H9 (cell line): ENCODE data around the gene FUS. TPM values are rescaled to one million over a fixed set of nuclear protein-coding genes. Genes with fewer than 3 reads are reported as not detected.
A peak's percentile ranks its signal among the peaks of the same experiment; 100 is the strongest.

Experiments
- DNase-seq: peaks from one replicate; pipeline ENCODE4 v3.0.0-alpha.2; 2017
- H2AFZ ChIP-seq: one replicate; pipeline ENCODE4 v1.6.1; 2013; ENCODE audit warnings: mild to moderate bottlenecking, low read length, control low read depth, moderate library complexity
- H2AK5ac ChIP-seq: 2 replicates; pipeline ENCODE4 v1.6.1; 2013; ENCODE audit warnings: low read length, control low read depth, mixed read lengths; ENCODE audit not compliant: insufficient read length
- H2BK120ac ChIP-seq: one replicate; pipeline ENCODE4 v1.6.1; 2013; ENCODE audit warnings: low read depth, mild to moderate bottlenecking, low read length, control low read depth, inconsistent platforms; ENCODE audit not compliant: poor library complexity, severe bottlenecking
- H2BK12ac ChIP-seq: 2 replicates; pipeline ENCODE4 v1.6.1; 2013; ENCODE audit warnings: low read length, control low read depth, mixed read lengths, low read depth; ENCODE audit not compliant: insufficient read length
- H2BK15ac ChIP-seq: 2 replicates; pipeline ENCODE4 v1.6.1; 2013; ENCODE audit warnings: low read depth, low read length, control low read depth
- H2BK20ac ChIP-seq: one replicate; pipeline ENCODE4 v1.6.1; 2013; ENCODE audit warnings: low read depth, mild to moderate bottlenecking, low read length, control low read depth, inconsistent platforms; ENCODE audit not compliant: poor library complexity, severe bottlenecking
- H2BK5ac ChIP-seq: 2 replicates; pipeline ENCODE4 v1.6.1; 2013; ENCODE audit warnings: low read length, control low read depth, mixed read lengths; ENCODE audit not compliant: insufficient read length
- H3K14ac ChIP-seq: 2 replicates; pipeline ENCODE4 v1.6.1; 2013; ENCODE audit warnings: low read length, control low read depth; ENCODE audit not compliant: insufficient read depth
- H3K18ac ChIP-seq: 2 replicates; pipeline ENCODE4 v1.6.1; 2013; ENCODE audit warnings: low read depth, mild to moderate bottlenecking, mixed read lengths, low read length, control low read depth; ENCODE audit not compliant: insufficient read length
- H3K23ac ChIP-seq: 2 replicates; pipeline ENCODE4 v1.6.1; 2013; ENCODE audit warnings: low read length, control low read depth, mixed read lengths, low read depth; ENCODE audit not compliant: insufficient read length
- H3K23me2 ChIP-seq: 2 replicates; pipeline ENCODE4 v1.6.1; 2013; ENCODE audit warnings: low read depth, mild to moderate bottlenecking, mixed read lengths, low read length, control low read depth; ENCODE audit not compliant: insufficient read length, poor library complexity, severe bottlenecking
- H3K27ac ChIP-seq: 2 replicates; pipeline ENCODE4 v1.5.1; 2013; ENCODE audit warnings: low read length, control low read depth, mixed read lengths, low read depth; ENCODE audit not compliant: insufficient read length
- H3K27me3 ChIP-seq: 2 replicates; pipeline ENCODE4 v1.6.1; 2013; ENCODE audit warnings: low read length, control low read depth, inconsistent platforms; ENCODE audit not compliant: insufficient read depth
- H3K4ac ChIP-seq: 2 replicates; pipeline ENCODE4 v1.6.1; 2013; ENCODE audit warnings: low read depth, mild to moderate bottlenecking, control low read depth, inconsistent platforms, low read length, moderate library complexity
- H3K4me1 ChIP-seq: 2 replicates; pipeline ENCODE4 v1.6.1; 2013; ENCODE audit warnings: low read length, control low read depth, inconsistent platforms; ENCODE audit not compliant: insufficient read depth
- H3K4me2 ChIP-seq: 2 replicates; pipeline ENCODE4 v1.6.1; 2013; ENCODE audit warnings: low read length, control low read depth, mixed read lengths; ENCODE audit not compliant: insufficient read length, insufficient read depth
- H3K56ac ChIP-seq: 2 replicates; pipeline ENCODE4 v1.6.1; 2013; ENCODE audit warnings: low read depth, mild to moderate bottlenecking, mixed read lengths, low read length, control low read depth; ENCODE audit not compliant: insufficient read length
- H3K79me1 ChIP-seq: 2 replicates; pipeline ENCODE4 v1.6.1; 2013; ENCODE audit warnings: low read depth, mild to moderate bottlenecking, moderate library complexity, low read length, control low read depth, inconsistent platforms; ENCODE audit not compliant: insufficient read depth, poor library complexity, severe bottlenecking
- H3K79me2 ChIP-seq: 2 replicates; pipeline ENCODE4 v1.6.1; 2013; ENCODE audit warnings: low read length, control low read depth, inconsistent platforms; ENCODE audit not compliant: insufficient read depth
- H3K9ac ChIP-seq: 2 replicates; pipeline ENCODE4 v1.6.1; 2013; ENCODE audit warnings: low read length, control low read depth, mixed read lengths; ENCODE audit not compliant: insufficient read length; ENCODE audit errors: extremely low read depth
- H3K9me3 ChIP-seq: one replicate; pipeline ENCODE4 v1.6.1; 2013; ENCODE audit warnings: low read depth, low read length, inconsistent platforms; ENCODE audit not compliant: control insufficient read depth
- H3T11ph ChIP-seq: one replicate; pipeline ENCODE4 v1.6.1; 2013; ENCODE audit warnings: mild to moderate bottlenecking, low read length, control low read depth, inconsistent platforms
- H4K20me1 ChIP-seq: one replicate; pipeline ENCODE4 v1.6.1; 2013; ENCODE audit not compliant: control insufficient read depth, insufficient read length, insufficient read depth
- H4K5ac ChIP-seq: 2 replicates; pipeline ENCODE4 v1.6.1; 2013; ENCODE audit warnings: low read depth, mild to moderate bottlenecking, mixed read lengths, low read length, control low read depth; ENCODE audit not compliant: insufficient read length
- H4K8ac ChIP-seq: replicated peaks from 2 replicates; pipeline ENCODE4 v1.6.1; 2013; ENCODE audit warnings: low read length, control low read depth, mixed read lengths, low read depth; ENCODE audit not compliant: insufficient read length
- H4K91ac ChIP-seq: 2 replicates; pipeline ENCODE4 v1.6.1; 2013; ENCODE audit warnings: low read depth, mild to moderate bottlenecking, moderate library complexity, mixed read lengths, low read length, control low read depth; ENCODE audit not compliant: insufficient read length
- H3K27ac Mint-ChIP-seq, 3 experiments: 2 replicates in 2 of 3; 3 replicates in 1 of 3; pipeline ENCODE4 v1.8.0; 2020 to 2021; ENCODE audit warnings: mixed read lengths in 3 of 3, mild to moderate bottlenecking in 1 of 3, moderate library complexity in 1 of 3
- H3K27me3 Mint-ChIP-seq: 2 replicates; pipeline ENCODE4 v1.8.0; 2021; ENCODE audit warnings: low read depth, mild to moderate bottlenecking, moderate library complexity, mixed read lengths
- H3K36me3 Mint-ChIP-seq, 3 experiments: 2 replicates in 2 of 3; 3 replicates in 1 of 3; pipeline ENCODE4 v1.8.0; 2020 to 2021; ENCODE audit warnings: low read depth in 3 of 3, mixed read lengths in 3 of 3; ENCODE audit not compliant: insufficient read depth in 1 of 3
- H3K4me1 Mint-ChIP-seq, 2 experiments: 2 replicates each; pipeline ENCODE4 v1.8.0; 2020; ENCODE audit warnings: mixed read lengths in 2 of 2
- H3K4me3 Mint-ChIP-seq, 2 experiments: 2 replicates in 1 of 2; 3 replicates in 1 of 2; pipeline ENCODE4 v1.8.0; 2020 to 2021; ENCODE audit warnings: mild to moderate bottlenecking in 2 of 2, mixed read lengths in 2 of 2, moderate library complexity in 1 of 2
- H3K9me3 Mint-ChIP-seq, 2 experiments: 2 replicates in 1 of 2; 3 replicates in 1 of 2; pipeline ENCODE4 v1.8.0; 2020; ENCODE audit warnings: mild to moderate bottlenecking in 2 of 2, mixed read lengths in 2 of 2, moderate library complexity in 1 of 2
- WGBS: extraction: QIAGEN DNeasy Blood & Tissue Kit; methylation state at CpG from one replicate; pipeline ENCODE4 v1.1.7; 2013; ENCODE audit warnings: missing lambda C conversion rate, low lambda C conversion rate, mixed read lengths; ENCODE audit not compliant: insufficient read length; ENCODE audit errors: extremely low coverage; 5-methylcytosine and 5-hydroxymethylcytosine counted together
- total RNA-seq: library from RNA; stranded (reverse); gene quantifications from 2 replicates; pipeline ENCODE4 v1.2.1, GENCODE V29; 2021
- TF ChIP-seq, protein P1 (sequence below): fragments of 200-600 bp; sonication (generic); conservative IDR thresholded peaks from 3 replicates; pipeline ENCODE4 v1.8.0; 2021; ENCODE audit warnings: antibody characterized with exemption, mild to moderate bottlenecking

The FUS gene
- total RNA-seq, 1 experiment from 2014 or later, result 1,034 TPM

DNA sequence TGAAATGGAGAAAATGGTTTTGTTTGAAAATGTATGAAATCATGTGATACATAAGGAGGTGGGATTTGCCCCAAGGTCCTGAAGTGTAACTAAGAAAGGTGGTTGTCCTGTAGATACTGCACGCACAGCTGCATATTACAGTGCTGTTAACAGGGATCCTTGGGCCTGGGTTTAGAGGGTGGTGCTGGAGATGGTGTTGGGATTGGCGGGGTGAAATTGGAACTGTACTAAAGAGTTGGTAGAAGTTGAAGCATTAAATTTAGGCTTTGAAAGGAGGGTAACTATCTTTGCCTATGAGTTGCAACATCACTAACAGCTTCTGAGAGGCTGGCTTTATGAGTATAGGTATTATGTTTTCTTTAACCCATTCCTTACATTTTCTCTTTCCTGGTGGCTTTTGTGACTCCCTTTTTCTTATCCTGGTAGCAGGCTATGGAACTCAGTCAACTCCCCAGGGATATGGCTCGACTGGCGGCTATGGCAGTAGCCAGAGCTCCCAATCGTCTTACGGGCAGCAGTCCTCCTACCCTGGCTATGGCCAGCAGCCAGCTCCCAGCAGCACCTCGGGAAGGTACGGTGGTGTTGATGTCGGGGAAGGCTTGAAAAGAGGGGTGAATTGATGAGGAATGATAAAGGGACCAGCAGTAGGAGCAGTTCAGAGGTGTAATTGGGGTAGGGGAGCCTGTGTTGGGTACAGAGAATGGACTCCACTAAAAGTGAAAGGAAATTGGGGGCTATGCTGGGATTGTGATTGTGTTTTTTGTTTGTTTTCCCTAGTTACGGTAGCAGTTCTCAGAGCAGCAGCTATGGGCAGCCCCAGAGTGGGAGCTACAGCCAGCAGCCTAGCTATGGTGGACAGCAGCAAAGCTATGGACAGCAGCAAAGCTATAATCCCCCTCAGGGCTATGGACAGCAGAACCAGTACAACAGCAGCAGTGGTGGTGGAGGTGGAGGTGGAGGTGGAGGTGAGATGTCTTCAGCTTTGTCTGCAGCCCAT, 3.8 kb downstream of the FUS start:
- Histone ChIP-seq H3K27ac (no peak overlapping the region), H3K79me1 (peaks cover 19% of the 10 kb centered on the region), H2BK120ac (no peak overlapping the region), H3K23ac (no peak overlapping the region), H2BK5ac (no peak overlapping the region), H3K18ac (no peak overlapping the region), H4K91ac (no peak overlapping the region), H4K5ac (no peak overlapping the region), H3K9ac (no peak overlapping the region), H4K8ac (no peak overlapping the region), H3K14ac (no peak overlapping the region), H2BK15ac (no peak overlapping the region), H3K79me2 (peaks cover 42% of the 10 kb centered on the region), H3K9me3 (no peaks in the 10 kb centered on the region), H3K23me2 (peaks cover 9% of the 10 kb centered on the region), H4K20me1 (no peaks in the 10 kb centered on the region), H3K4ac (no peak overlapping the region), H3T11ph (no peak overlapping the region), H3K4me1 (no peaks in the 10 kb centered on the region; the same call in 1 of the 2 replicates), H2AK5ac (no peak overlapping the region), H2BK20ac (no peak overlapping the region), H3K27me3 (no peaks in the 10 kb centered on the region), H2BK12ac (no peak overlapping the region), H3K4me2 (no peak overlapping the region), H3K56ac (no peak overlapping the region), H2AFZ (no peak overlapping the region)
- peaks cover 76 to 80% (median 79%) of the 10 kb centered on the region in 3 experiments for H3K36me3 Mint-ChIP-seq
- no peak for DNase-seq
- peak overlapping the region in 2 of 3 experiments; percentile 89 to 90; a peak in 5 of 7 replicates for H3K27ac Mint-ChIP-seq
- peak overlapping the region; percentile 97 to 99 for H3K4me3 Mint-ChIP-seq
- H3K4me1 Mint-ChIP-seq, result peaks cover 28 to 39% of the 10 kb centered on the region in 2 experiments
- no CpG with 5 or more reads among the region's 10 CpGs for WGBS
- peaks cover 4% of the 10 kb centered on the region for H3K27me3 Mint-ChIP-seq
- TF ChIP-seq, protein P1, sequence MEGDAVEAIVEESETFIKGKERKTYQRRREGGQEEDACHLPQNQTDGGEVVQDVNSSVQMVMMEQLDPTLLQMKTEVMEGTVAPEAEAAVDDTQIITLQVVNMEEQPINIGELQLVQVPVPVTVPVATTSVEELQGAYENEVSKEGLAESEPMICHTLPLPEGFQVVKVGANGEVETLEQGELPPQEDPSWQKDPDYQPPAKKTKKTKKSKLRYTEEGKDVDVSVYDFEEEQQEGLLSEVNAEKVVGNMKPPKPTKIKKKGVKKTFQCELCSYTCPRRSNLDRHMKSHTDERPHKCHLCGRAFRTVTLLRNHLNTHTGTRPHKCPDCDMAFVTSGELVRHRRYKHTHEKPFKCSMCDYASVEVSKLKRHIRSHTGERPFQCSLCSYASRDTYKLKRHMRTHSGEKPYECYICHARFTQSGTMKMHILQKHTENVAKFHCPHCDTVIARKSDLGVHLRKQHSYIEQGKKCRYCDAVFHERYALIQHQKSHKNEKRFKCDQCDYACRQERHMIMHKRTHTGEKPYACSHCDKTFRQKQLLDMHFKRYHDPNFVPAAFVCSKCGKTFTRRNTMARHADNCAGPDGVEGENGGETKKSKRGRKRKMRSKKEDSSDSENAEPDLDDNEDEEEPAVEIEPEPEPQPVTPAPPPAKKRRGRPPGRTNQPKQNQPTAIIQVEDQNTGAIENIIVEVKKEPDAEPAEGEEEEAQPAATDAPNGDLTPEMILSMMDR, result no peak
- H3K9me3 Mint-ChIP-seq, result no peaks in the 10 kb centered on the region; a peak in 2 of 5 replicates
